HL-60 (cell line): ENCODE results near the gene EMD.

ENCODE experiments used
- CTCF ChIP-seq: IDR thresholded peaks from one replicate; pipeline ENCODE4 v1.5.1; 2011; ENCODE audit warnings: low read length, control low read depth, inconsistent platforms; ENCODE audit not compliant: insufficient read depth
- REST ChIP-seq: IDR thresholded peaks from 2 replicates; pipeline ENCODE4 v1.6.1; 2012; ENCODE audit warnings: low read depth; ENCODE audit not compliant: insufficient replicate concordance

- TF ChIP-seq CTCF = no peak
- TF ChIP-seq REST = no peak
These were observed 14.0 kb upstream of the EMD start for GRCh38 chrX:154365052-154365600.
